ENCODE results near the gene FKBP15.

The FKBP15 gene

DNA sequence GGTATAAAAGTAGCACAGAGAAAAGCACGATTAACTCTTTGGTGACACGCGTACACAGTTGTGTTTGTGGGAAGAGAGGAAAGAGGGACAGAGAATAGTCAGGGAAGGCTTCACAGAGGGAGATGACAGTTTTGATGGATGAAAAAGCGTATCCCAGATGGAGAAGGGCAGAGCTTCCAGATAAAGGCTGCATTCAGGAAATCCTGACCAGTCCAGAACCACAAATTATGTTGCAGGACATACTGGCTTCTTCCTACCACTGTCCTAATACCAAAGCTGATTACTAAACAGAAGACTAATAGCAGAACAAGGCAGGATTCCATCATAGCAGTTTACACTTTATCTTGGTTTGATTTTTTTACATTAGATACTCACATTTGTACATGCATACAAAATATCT lies 35.8 kb downstream of the FKBP15 start:
- TF ChIP-seq CTCF (IDR thresholded peaks at IDR 0.05): no peak

- no peak for TF ChIP-seq CTCF (IDR thresholded peaks at IDR 0.05)
Measured at GRCh38 chr9:113184539-113184938, 36.5 kb downstream of the FKBP15 start.

DNA sequence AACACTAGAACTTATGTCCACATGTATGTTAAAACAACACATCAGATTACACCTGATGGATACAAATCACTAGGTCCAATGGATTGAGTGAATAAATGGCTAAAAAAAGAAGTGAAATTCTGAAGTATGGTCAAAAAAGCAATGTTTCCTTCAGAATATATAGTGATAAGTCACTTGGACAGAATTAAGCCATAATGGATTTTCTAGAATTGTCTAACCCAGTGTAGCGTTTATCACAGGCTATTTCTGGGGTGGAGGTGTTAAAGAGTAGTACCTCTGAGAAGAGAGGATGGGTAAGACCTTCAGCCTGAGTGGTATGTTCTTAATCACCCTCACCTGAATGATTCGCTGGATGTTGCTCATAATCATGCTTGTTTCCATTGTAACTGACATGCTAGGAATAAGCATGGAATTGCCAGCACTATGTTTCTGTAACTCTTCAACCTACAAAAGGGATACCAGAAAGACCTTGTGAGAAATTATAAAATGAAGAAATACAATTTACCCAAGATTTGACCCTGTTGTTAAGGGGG lies 37.1 kb downstream of the FKBP15 start:
- no peak for TF ChIP-seq CTCF (IDR thresholded peaks at IDR 0.05)

- no peak for TF ChIP-seq CTCF (IDR thresholded peaks at IDR 0.05)
Measured at GRCh38 chr9:113181165-113181564, 39.9 kb downstream of the FKBP15 start.

DNA sequence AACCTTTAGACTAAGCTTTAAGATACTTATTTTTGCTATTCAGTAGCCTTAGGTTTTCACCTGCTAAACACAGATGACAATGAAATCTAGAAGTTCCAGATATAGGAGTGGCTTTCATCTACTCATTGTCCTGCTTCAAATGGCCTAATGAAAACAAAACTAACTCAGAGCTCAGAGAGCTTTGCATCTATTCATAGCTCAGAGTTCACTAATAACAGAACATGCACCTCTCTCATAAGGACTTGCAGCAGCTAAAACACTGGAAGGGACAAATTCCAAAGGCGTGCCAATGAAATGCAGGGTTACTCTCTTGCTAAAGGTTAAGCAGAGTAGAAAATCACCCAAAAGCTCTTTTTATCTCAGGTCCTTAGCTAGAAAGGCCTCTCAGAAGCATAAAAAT lies 41.2 kb downstream of the FKBP15 start:
- TF ChIP-seq CTCF (IDR thresholded peaks at IDR 0.05): no peak

GRCh38 chr9:113178087-113178486 lies 43.0 kb downstream of the FKBP15 start:
- TF ChIP-seq CTCF (IDR thresholded peaks at IDR 0.05): no peak

GRCh38 chr9:113177251-113177650 lies 43.8 kb downstream of the FKBP15 start:
- no peak for TF ChIP-seq CTCF (IDR thresholded peaks at IDR 0.05)

- TF ChIP-seq CTCF (IDR thresholded peaks at IDR 0.05): no peak
Measured at GRCh38 chr9:113176803-113177202, 44.3 kb downstream of the FKBP15 start.

Measured in LNCAP (cell line).